NCI-H524 (cell line): Measurements from ENCODE around the gene DCAF5.
"Not testable (repeated sequence)": the region's sequence is repeated elsewhere in the genome, so short reads cannot be mapped to it uniquely, and the experiment has no call there.

Experiments used
- DNase-seq, 2 experiments: peaks; one replicate each; lab custom pipeline; 2025; lab: John Stamatoyannopoulos, UW

Gene DCAF5, protein sequence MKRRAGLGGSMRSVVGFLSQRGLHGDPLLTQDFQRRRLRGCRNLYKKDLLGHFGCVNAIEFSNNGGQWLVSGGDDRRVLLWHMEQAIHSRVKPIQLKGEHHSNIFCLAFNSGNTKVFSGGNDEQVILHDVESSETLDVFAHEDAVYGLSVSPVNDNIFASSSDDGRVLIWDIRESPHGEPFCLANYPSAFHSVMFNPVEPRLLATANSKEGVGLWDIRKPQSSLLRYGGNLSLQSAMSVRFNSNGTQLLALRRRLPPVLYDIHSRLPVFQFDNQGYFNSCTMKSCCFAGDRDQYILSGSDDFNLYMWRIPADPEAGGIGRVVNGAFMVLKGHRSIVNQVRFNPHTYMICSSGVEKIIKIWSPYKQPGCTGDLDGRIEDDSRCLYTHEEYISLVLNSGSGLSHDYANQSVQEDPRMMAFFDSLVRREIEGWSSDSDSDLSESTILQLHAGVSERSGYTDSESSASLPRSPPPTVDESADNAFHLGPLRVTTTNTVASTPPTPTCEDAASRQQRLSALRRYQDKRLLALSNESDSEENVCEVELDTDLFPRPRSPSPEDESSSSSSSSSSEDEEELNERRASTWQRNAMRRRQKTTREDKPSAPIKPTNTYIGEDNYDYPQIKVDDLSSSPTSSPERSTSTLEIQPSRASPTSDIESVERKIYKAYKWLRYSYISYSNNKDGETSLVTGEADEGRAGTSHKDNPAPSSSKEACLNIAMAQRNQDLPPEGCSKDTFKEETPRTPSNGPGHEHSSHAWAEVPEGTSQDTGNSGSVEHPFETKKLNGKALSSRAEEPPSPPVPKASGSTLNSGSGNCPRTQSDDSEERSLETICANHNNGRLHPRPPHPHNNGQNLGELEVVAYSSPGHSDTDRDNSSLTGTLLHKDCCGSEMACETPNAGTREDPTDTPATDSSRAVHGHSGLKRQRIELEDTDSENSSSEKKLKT

DNA sequence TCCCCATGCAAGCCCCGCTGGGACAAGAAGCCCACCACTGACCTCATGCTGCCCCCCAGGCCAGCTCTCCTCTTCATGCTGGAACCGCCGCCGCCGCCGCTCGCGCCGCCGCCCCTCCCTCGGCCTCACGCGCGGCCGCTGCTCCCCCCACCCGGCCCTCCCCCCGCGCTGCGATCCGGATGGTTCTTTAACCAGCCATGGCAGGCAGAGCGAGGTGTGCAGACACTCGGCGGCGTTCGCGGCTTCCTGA is at the start of gene DCAF5:
TSS of gene DCAF5 (minus strand) at position 218 of the 250 bp plus-strand sequence. CDS start at position 77, 141 bp downstream.
- DNase-seq, result no peak

DNA sequence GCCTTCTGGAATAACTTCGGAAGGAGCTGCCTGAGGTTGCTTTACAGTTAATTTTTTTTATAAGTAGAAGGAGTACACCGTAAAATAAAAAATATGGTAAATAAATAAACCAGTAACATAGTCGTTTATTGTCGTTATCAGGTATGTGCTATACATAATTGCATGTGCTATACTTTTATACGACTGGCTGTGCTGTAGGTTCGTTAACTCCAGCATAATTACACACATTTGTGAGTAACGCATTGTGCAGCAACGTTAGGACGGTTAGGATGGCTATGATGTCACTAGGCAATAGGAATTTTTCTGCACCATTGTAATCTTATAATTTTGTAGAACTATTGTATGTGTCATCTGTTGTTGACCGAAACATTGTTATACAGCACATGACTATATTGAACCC is 46.9 kb upstream of the DCAF5 start:
- DNase-seq, result no peak

DNA sequence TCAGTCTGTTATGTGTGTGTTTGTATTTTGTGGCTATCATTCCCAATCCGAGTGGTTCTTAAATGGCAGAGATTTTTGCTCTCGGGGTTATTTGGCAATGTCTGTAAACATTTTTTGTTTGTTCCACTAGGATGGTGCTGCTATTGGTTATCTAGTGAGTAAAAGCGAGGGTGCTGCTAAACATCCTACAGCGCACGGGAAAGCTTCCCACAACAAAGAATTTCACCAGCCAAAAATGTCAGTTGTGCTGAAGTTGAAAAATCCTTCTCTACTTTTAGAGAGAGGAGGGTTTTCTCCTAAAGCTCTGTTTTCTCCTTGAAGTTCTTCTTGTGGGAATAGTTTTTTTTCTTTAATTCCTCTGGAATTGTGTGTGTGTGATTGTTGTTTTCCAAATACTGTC is 40.8 kb upstream of the DCAF5 start:
- no peak for DNase-seq

DNA sequence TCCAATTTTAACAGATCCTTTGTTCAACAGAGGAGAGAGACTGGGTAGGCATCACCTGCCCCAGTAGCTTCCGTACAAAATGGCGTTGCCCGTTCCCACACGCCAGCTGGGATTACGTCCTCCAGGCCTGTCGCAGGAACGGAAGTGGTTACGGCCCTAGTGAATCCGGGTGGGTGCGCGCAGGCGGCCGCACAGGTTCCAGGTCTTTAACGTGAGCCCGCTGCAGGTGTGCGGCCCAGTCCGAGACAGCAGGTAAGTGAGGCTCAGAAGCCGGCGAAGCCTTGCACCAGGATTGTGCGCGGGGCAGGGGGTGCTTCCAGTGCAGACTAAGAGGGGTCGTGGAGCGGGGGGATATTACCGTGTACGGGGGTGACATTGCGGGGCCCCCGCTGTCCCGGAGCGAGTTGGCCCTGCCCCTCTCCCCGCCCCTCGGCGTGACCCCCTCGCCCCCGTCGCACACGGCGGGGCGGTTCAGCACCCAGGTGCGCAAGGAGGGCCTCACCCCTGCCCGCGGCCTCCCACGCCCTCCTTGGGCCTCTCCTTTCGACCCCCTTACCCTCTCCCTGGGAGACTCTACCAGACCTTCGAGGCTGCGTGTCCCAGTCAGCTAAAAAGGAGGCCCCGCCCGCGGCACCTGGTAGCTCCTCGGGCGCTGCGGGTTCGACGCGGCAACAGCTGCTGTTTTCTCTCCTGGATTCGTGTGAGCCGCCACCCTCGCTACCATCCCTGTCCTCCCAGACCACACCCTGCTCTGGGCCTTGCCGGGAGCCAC is 38.6 kb upstream of the DCAF5 start, which contains the start of gene EXD2:
TSS of gene EXD2 (plus strand) at position 159 of the 772 bp plus-strand sequence. CDS start 17,973 bp downstream, outside the sequence.
- DNase-seq, result peak; percentile 96 to 98

DNA sequence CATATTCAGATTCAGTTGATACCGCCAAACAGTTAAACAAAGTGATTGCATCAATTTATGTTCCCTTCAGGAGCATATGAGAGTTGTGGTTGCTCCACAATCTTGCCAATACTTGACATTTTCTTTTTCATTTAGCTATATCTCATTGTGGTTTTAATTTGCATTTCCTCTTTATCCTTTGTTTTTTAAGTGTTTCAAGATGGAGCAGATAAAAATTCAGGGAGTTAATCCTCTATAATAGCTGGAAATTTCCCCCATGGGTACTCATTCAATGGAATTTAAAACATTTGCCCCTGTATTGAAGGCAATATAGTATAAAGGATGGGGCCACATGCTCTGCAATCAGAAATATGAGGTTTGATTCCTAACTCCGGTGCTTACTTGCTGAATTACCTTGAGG is 37.3 kb upstream of the DCAF5 start:
- DNase-seq, result no peak

DNA sequence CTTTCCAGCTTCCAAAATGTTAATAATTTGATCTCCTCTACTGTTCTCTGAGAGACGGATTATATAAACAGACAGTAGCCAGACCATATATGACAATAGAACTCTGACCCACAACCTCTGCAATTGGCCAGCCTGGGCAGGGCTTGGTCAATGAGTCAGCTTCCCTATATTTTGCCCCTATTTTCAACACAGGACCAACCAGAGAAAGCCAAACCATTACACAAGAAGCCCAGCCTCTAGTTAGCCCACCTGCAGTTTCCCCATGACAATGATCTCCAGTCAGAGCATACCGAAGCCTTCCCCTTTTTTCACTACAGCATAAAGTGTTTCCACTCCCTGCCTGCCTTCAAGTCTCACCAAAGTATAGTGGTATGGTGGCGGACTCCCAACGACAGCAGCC is 30.8 kb upstream of the DCAF5 start:
- no peak for DNase-seq

DNA sequence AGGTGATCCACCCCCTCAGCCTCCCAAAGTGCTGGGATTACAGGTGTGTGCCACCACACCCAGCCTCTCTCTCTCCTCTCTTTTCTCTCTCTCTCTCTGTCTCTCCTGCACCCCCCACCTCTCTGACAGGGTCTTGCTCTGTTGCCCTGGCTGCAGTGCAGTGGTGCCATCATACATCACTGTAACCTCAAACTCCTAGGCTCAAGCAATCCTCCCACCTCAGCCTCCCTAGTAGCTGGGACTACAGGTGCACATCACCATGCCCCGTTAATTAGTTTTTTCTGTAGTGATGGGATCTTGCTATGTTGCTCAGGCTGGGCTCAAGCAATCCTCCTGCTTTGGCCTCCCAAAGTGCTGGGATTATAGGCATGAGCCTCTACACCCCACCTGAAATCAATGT is 29.7 kb upstream of the DCAF5 start:
- not testable (repeated sequence) for DNase-seq

DNA sequence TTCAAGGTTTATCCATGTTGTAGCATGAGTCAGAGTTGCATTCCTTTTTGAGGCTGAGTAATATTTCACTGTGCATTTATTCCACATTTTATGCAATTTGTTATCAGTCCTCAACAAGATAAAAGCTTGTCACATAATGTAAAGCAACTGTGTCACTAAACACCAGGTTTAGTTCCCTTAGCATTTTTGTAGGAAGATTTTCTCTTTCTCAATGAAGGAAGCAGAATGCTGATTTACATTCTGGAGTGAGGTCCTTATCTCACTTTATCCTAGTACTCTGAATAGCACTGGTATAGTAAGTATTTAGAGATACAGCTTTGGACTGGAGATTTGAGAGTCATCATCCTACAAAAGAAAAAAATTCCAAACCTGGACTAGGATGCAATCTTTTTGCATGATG is 28.6 kb upstream of the DCAF5 start:
- no peak for DNase-seq

DNA sequence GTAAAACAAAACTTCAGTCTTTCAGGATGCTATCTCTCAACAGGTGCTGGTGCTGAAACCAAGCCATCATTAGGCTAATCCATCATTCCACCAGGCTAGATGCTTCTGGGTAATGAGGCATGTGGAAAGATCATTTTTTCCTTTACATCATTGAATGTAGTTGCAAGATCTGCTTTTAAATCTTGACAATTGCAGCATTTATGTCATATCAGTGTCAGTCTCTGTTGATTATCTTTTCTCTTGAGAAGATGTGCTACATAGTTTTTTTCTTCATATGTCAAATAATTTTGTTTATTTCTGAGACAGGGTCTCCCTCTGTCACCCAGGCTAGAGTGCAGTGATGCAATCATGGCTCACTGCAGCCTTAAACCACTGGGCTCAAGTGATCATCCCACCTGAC is 22.2 kb upstream of the DCAF5 start:
- no peak for DNase-seq

DNA sequence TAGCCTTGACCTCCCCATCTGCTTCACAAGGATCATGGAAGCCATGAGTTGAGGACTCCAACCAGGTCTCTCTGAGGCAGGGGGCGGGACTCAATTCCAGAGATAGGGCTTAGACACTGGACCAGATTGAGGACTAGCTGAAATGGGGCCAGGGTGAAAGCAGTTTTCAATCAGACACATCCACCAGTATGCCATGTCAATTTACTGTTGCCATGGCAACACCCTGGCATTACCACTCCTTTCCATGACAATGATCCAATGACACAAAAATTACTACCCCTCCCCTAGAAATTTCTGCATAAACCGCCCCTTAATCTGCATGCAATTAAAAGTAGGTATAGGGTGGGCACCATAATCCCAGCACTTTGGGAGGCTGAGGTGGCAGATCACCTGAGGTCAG is 18.6 kb upstream of the DCAF5 start:
- DNase-seq, result no peak

DNA sequence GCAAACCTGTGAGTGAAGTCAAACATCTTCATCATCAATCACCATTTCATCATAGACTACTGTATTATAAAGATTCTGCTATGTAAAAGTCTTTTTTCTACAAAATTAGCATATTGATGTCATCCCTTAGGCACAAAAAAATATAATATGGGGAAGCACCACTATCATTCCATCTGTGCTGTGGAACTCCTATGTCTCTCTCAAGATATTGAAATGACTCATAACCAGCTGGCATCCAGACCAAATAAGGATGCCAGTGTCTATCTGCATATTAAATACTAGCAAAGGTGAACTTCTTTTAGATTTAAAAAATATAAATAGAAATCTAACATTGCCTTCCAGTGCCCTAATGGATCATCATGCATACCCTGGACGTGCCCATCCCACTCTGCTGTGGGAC is 17.9 kb upstream of the DCAF5 start:
- DNase-seq, result peak in 1 of 2 experiments; percentile 23

DNA sequence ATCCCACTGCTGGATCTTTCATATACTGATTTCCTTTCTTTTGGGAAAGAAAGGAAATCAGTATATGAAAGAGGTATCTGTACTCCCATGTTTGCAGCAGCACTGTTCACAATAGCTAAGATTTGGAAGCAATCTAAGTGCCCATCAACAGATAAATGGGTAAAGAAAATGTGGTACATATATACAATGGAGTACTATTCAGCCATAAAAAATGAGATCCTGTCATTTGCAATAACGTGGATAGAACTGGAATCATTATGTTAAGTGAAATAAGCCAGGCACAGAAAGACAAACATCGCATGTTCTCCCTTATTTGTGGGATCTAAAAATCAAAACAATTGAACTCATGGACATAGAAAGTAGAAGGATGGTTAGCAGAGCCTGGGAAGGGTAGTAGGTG is 12.9 kb upstream of the DCAF5 start:
- DNase-seq, result not testable (repeated sequence)

DNA sequence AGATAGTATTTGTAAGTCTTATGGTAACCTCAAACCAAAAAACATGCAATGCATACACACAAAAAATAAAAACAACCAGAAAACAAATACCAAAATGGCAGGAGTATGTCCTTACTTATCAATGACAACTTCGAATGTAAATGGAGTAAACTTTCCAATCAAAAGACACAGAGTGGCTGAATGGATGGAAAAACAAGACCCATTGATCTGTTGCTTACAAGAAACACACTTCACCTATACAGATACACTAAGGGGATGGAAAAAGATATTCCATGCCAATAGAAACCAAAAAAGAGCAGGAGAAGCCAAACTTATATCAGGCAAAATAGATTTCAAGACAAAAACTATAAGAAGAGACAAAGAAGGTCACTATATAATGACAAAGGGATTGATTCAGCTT is 8.7 kb upstream of the DCAF5 start:
- no peak for DNase-seq

DNA sequence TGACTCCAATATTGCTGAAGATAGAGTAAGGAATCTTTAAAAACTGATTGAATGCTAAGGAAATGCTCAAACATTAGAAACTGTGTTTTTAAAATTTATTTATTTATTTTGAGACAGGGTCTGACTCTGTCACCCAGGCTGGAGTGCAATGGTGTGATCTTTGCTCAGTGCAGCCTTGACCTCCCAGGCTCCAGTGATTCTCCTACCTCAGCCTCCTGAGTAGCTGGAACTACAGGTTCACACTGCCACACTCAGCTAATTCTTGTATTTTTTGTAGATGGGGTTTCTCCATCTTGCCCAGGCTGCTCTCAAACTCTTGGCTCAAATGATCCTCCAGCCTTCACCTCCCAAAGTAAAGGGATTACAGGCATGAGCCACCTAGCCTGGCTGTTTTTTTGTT is 3.3 kb upstream of the DCAF5 start:
- no peak for DNase-seq

DNA sequence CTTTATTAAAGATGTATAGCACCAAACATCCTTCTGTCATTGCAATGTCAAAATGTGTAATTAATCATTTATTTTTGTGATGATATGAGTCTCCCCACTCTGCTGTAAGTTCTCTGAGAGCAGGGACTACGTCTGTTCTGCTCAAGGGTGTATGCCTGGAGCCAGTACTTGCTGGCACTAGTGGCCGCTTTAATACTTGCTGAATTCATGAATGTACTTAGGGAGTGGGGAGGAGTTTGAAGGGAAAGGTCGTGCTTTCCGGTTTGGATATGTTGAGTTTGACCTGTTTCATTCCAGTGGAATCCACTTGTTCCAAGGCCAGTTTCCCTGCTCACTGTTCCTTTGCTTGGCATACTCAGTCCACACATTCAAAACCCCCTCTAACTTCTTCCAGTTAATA is 1.9 kb upstream of the DCAF5 start:
- peak in 1 of 2 experiments; percentile 30 for DNase-seq

DNA sequence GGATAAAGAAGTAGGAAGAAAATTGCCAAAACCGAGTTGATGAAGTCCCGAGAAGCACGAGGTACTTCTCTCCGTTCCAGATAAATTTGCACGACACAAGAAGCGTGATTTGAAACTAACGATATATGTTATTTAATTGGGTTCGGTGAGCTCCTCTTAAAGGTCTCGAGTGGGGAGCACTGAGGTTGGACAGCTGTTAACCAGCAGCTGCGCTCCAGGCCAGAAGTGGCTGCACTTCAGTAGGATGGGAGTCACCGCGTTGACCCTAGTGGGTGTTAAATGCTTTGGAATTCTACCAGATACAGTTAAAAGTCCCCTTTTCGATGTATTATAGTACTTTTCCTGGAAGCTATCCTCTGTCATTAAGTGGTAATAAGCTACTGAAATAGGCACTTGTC is 953 bp upstream of the DCAF5 start:
- DNase-seq, result peak; percentile 79 to 90

DNA sequence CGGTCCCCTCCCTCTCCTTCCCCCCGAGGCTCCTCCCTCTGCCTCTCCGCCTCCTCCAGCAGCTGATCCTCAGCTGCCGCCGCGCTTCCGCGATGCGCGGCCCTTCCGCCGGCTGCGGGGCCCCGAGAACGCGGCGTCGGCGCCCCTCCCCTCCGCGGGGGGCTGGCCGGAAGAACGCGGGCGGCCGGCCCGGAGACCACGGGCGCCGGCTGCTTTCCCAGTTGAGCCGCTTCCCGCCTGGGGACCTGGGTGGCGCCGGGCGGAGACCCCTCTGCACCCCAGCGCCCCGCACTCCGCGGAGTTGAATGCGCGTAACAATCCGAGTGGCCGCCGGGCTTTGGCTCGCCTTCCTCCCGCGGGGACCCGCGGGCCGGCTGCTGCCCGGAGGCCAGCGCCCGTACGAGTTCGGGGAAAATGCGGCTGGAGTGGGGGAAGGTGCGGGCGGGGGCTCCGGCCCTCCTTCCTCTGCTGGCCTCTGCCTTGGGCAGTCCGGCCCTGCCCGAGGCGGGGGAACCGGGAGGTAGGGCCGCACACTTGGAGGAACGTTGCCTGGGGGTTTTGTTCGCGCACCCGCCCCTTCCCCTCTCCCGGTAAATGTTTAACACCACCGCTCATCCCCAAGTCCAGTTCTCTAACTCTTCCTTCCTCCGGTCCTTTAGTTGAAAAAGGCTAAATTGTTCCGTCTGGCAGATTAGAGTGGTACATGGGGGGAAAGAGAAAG is 393 bp upstream of the DCAF5 start:
- peak; percentile 91 to 94 for DNase-seq

DNA sequence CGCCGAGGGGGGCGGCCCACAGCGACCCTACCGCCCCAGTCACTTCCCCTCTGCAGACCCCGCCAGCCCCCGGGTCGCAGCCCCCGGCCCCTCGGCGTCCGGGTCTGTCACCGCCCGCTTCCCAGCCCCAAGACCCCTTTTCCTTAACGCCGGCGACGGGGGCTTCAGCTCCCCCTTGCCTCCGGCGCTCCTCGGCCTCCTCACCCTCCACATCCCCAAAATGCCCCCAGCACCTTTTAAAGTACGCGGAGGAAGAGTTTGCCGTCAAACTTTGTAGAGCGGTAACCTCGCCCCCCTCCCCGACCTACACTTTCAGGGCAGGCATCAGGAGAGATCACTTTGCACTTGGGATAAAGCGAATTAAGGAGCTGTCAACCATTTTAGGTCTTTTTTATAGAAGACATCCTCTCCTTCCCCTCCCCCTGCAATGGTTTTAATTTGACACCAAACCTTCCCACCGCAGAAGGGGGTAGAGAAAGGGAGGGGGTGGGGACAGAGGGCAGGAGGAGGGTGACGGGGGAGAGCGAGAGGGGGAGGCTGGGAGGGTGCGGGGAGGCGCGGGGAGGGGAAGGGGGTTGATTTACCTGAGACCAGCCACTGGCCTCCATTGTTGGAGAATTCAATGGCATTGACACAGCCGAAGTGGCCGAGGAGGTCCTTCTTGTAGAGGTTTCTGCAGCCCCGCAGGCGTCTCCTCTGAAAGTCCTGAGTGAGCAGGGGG is 578 bp downstream of the DCAF5 start:
- DNase-seq, result peak; percentile 71 to 79

DNA sequence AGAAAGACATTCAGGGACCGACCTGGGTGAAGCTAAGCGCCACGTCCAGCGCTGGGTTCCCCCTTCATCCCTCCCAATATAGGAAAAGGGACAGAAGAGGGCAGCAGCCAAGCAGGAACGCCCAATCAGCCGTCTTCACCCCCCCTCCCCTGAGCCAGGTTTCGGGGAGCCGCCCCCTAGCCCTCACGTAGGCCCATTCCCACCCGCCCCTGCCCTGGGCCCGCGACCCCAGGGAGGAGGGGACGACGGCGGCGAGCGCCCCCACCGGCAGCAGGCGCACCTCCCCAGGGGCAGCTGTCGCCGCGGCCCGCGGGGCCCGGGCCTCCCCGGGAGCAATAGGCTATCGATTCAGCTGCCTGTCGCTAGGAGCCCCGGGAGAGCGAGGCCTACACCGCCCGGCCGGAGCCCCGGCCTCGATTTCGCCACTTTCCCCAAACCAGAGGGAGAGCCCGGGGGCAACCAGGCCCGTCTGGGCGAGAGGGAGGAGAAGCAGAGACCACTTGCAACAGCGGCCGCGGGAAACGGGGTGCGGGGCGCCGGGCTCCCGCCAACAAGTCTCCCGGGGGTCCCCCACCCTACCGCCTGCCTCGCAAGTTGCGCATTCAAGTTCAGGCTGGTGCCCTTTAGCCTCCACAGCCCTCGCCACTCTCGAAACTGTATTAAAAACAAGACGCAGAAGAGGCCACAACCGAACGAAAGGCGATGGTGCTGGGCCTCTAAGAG is 1.3 kb downstream of the DCAF5 start:
- peak; percentile 85 to 91 for DNase-seq
